Measurements from ENCODE around the gene PASD1. TPM values are rescaled to one million over a fixed set of nuclear protein-coding genes. Genes with fewer than 3 reads are reported as not detected.
"Not testable (repeated sequence)": the region's sequence is repeated elsewhere in the genome, so short reads cannot be mapped to it uniquely, and the experiment has no call there.

PASD1 gene
- total RNA-seq, 1 experiment from 2014 or later = not detected

DNA sequence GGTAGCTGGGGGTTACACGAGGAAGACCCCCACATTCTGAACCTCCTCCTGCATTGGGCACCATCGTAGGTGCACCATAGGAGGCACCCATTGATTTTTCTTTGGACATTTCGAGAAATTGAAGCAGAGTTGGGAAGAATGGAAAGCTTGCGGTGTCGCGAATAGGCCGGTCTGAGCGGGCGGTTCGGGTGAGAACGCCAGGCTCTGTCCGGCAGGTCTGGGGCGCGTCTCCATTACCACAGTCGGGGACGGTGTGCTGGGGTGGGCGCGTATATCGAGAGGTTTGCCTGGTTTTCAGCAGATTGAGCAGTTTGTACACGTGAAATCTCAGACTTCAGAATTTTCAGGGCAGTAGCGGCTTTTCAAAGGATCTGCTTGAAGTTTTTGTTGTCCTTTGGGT lies 560 bp downstream of the PASD1 start:
- TF ChIP-seq, protein P1, sequence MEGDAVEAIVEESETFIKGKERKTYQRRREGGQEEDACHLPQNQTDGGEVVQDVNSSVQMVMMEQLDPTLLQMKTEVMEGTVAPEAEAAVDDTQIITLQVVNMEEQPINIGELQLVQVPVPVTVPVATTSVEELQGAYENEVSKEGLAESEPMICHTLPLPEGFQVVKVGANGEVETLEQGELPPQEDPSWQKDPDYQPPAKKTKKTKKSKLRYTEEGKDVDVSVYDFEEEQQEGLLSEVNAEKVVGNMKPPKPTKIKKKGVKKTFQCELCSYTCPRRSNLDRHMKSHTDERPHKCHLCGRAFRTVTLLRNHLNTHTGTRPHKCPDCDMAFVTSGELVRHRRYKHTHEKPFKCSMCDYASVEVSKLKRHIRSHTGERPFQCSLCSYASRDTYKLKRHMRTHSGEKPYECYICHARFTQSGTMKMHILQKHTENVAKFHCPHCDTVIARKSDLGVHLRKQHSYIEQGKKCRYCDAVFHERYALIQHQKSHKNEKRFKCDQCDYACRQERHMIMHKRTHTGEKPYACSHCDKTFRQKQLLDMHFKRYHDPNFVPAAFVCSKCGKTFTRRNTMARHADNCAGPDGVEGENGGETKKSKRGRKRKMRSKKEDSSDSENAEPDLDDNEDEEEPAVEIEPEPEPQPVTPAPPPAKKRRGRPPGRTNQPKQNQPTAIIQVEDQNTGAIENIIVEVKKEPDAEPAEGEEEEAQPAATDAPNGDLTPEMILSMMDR (IDR thresholded peaks at IDR 0.05; ENCODE audit: unreplicated experiment) = no peak
- Mint-ChIP-seq H3K4me1 (ENCODE audit: low read depth, unreplicated experiment) (no peaks in the 10 kb centered on the region), H3K27me3 (ENCODE audit: unreplicated experiment) (no peaks in the 10 kb centered on the region), H3K4me3 (ENCODE audit: low read depth, unreplicated experiment) (no peak overlapping the region), H3K27ac (ENCODE audit: unreplicated experiment) (no peak overlapping the region), H3K36me3 (ENCODE audit: insufficient read depth, unreplicated experiment) (no peaks in the 10 kb centered on the region), H3K9me3 (ENCODE audit: low read depth, unreplicated experiment) (peaks cover 2% of the 10 kb centered on the region)
- intact Hi-C loops (cut with micrococcal nuclease; ENCODE audit: unreplicated experiment) = no loop called here
- no peak for DNase-seq
- CTCF ChIA-PET = interaction anchor here (0.6 kb wide), 1 partner anchor 18 kb away, joined by 3 read pairs; no protein-coding TSS in a partner anchor
- BruUV-seq (replicated peaks) = no TSS peak

DNA sequence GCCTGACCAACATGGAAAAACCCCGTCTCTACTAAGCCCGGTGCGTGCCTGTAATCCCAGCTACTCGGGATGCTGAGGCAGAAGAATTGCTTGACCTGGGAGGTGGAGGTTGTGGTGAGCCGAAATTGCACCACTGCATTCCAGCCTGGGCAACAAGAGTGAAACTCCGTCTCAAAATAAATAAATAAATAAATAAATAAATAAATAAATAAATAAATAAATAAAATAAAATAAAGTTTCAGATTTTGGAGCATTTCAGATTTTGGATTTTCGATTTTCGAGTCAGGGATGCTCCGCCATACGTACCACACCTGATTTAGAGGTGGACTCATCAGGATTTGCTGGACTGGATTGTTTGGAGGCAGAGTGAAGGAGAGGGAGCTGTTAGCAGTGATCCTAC lies 3.4 kb downstream of the PASD1 start:
- H3K27ac Mint-ChIP-seq (ENCODE audit: unreplicated experiment); H3K36me3 Mint-ChIP-seq (ENCODE audit: insufficient read depth, unreplicated experiment); H3K9me3 Mint-ChIP-seq (ENCODE audit: low read depth, unreplicated experiment); intact Hi-C loops (cut with micrococcal nuclease; ENCODE audit: unreplicated experiment); H3K4me1 Mint-ChIP-seq (ENCODE audit: low read depth, unreplicated experiment); H3K27me3 Mint-ChIP-seq (ENCODE audit: unreplicated experiment); CTCF ChIA-PET; BruUV-seq (replicated peaks); H3K4me3 Mint-ChIP-seq (ENCODE audit: low read depth, unreplicated experiment); DNase-seq: not testable (repeated sequence)

DNA sequence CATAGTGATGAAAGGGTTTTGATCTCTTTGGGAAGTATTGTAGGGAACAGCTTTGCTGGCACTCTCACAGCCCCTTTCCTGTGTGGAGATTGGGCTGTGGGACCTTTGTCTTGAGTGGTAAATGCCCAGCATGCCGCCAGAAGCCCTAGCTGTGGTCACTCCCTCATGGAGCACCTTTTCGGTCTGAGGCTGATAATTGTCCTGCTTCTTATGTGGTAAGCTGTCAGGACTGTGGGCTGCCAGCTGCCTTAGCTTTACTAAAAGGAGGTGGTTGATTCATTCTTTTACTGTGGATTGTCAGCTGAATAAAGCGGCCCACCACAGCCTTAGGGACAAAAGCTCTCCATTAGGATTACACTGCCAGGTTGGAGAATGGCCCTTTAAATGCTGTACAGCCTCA lies 7.1 kb downstream of the PASD1 start:
- Mint-ChIP-seq H3K27ac (ENCODE audit: unreplicated experiment) (no peak overlapping the region), H3K27me3 (ENCODE audit: unreplicated experiment) (no peaks in the 10 kb centered on the region), H3K36me3 (ENCODE audit: insufficient read depth, unreplicated experiment) (no peaks in the 10 kb centered on the region), H3K4me3 (ENCODE audit: low read depth, unreplicated experiment) (no peak overlapping the region), H3K4me1 (ENCODE audit: low read depth, unreplicated experiment) (no peaks in the 10 kb centered on the region), H3K9me3 (ENCODE audit: low read depth, unreplicated experiment) (no peaks in the 10 kb centered on the region)
- CTCF ChIA-PET = interaction anchor here (0.6 kb wide), 1 partner anchor 222 kb away, joined by 3 read pairs; no protein-coding TSS in a partner anchor
- TF ChIP-seq, protein P1 (IDR thresholded peaks at IDR 0.05; ENCODE audit: unreplicated experiment) = no peak
- intact Hi-C loops (cut with micrococcal nuclease; ENCODE audit: unreplicated experiment) = no loop called here
- no TSS peak for BruUV-seq (replicated peaks)
- DNase-seq = no peak

DNA sequence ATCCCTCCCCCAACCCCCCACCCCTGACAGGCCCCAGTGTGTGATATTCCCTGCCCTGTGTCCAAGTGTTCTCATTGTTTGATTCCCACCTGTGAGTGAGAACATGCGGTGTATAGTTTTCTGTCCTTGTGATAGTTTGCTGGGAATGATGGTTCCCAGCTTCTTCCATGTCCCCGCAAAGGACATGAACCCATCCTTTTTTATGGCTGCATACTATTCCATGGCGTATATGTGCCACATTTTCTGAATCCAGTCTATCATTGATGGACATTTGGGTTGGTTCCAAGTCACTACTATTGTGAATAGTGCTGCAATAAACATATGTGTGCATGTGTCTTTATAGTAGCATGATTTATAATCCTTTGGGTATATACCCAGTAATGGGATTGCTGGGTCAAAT lies 29.9 kb downstream of the PASD1 start:
- intact Hi-C loops (cut with micrococcal nuclease; ENCODE audit: unreplicated experiment); CTCF ChIA-PET; BruUV-seq (replicated peaks): not testable (repeated sequence)

DNA sequence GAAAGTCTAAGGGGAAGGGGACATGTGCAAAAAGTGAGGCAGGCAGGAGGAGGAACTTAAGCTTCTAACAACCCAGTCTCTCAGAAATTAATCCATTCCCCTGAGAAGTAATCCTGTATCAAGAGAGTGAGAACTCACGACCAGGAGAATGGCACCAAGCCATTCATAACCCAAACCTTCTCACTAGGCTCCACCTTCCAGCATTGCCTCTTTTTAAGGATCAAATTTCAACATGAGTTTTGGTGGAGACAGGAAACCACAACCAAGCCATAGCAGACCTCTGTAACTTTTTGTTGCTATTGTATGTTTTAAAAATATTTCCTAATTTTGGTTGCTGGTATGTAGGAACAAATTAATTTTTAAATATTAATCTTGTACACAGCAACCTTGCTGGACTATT lies 32.8 kb downstream of the PASD1 start:
- Mint-ChIP-seq H3K27me3 (ENCODE audit: unreplicated experiment) (no peaks in the 10 kb centered on the region), H3K4me3 (ENCODE audit: low read depth, unreplicated experiment) (no peak overlapping the region), H3K36me3 (ENCODE audit: insufficient read depth, unreplicated experiment) (no peaks in the 10 kb centered on the region), H3K4me1 (ENCODE audit: low read depth, unreplicated experiment) (no peaks in the 10 kb centered on the region), H3K9me3 (ENCODE audit: low read depth, unreplicated experiment) (peaks cover 2% of the 10 kb centered on the region), H3K27ac (ENCODE audit: unreplicated experiment) (no peak overlapping the region)
- no peak for DNase-seq
- intact Hi-C loops (cut with micrococcal nuclease; ENCODE audit: unreplicated experiment) = no loop called here
- BruUV-seq (replicated peaks) = no TSS peak
- CTCF ChIA-PET = no interaction called here
- TF ChIP-seq, protein P1 (IDR thresholded peaks at IDR 0.05; ENCODE audit: unreplicated experiment) = no peak

More for the DNA sequence above, 29.9 kb downstream of the PASD1 start:
- not testable (repeated sequence) for DNase-seq; H3K4me1 Mint-ChIP-seq (ENCODE audit: low read depth, unreplicated experiment); H3K36me3 Mint-ChIP-seq (ENCODE audit: insufficient read depth, unreplicated experiment); H3K9me3 Mint-ChIP-seq (ENCODE audit: low read depth, unreplicated experiment); H3K27ac Mint-ChIP-seq (ENCODE audit: unreplicated experiment); H3K4me3 Mint-ChIP-seq (ENCODE audit: low read depth, unreplicated experiment); H3K27me3 Mint-ChIP-seq (ENCODE audit: unreplicated experiment)

All from Calu3 (cell line).